NCI-H2029 treated with DMSO at 0.1 percent for 48 hours (cell line): ENCODE data around the gene SAFB2.

Experiments
- DNase-seq: peaks from one replicate; lab custom pipeline; 2025; lab: John Stamatoyannopoulos, UW

Gene SAFB2

GRCh38 chr19:5579697-5580096, 42.9 kb downstream of the SAFB2 start:
- no peak for DNase-seq

GRCh38 chr19:5579286-5579685, 43.3 kb downstream of the SAFB2 start:
- DNase-seq = no peak

GRCh38 chr19:5578097-5578846, 44.3 kb downstream of the SAFB2 start:
- DNase-seq = peak; percentile 46

- DNase-seq = no peak
These were observed 47.0 kb downstream of the SAFB2 start for GRCh38 chr19:5575590-5575989.

GRCh38 chr19:5572556-5573286, 49.9 kb downstream of the SAFB2 start:
- no peak for DNase-seq

- DNase-seq = no peak
These were observed 50.8 kb downstream of the SAFB2 start for GRCh38 chr19:5571777-5572176.

- DNase-seq = no peak
These were observed 54.6 kb downstream of the SAFB2 start for GRCh38 chr19:5567970-5568407.

- no peak for DNase-seq
These were observed 55.1 kb downstream of the SAFB2 start, which contains the start of gene TINCR for GRCh38 chr19:5567360-5567969. TSS of gene TINCR (minus strand) at chr19:5567953.

GRCh38 chr19:5564930-5565329, 57.6 kb downstream of the SAFB2 start:
- no peak for DNase-seq

- no peak for DNase-seq
These were observed 58.5 kb downstream of the SAFB2 start for GRCh38 chr19:5563935-5564612.

- no peak for DNase-seq
These were observed 59.6 kb downstream of the SAFB2 start for GRCh38 chr19:5563008-5563431.

- no peak for DNase-seq
These were observed 60.3 kb downstream of the SAFB2 start for GRCh38 chr19:5562280-5562679.

GRCh38 chr19:5561559-5561958, 61.0 kb downstream of the SAFB2 start:
- no peak for DNase-seq

- no peak for DNase-seq
These were observed 62.4 kb downstream of the SAFB2 start for GRCh38 chr19:5560156-5560555.

GRCh38 chr19:5559804-5560133, 62.8 kb downstream of the SAFB2 start:
- DNase-seq = no peak

- no peak for DNase-seq
These were observed 64.4 kb downstream of the SAFB2 start for GRCh38 chr19:5558101-5558621.

GRCh38 chr19:5557691-5558090, 64.9 kb downstream of the SAFB2 start:
- DNase-seq = no peak

GRCh38 chr19:5554828-5555227, 67.7 kb downstream of the SAFB2 start:
- DNase-seq = no peak

GRCh38 chr19:5553892-5554291, 68.7 kb downstream of the SAFB2 start:
- DNase-seq = no peak

GRCh38 chr19:5547881-5548280, 74.7 kb downstream of the SAFB2 start:
- peak; percentile 23 for DNase-seq

- DNase-seq = no peak
These were observed 76.6 kb downstream of the SAFB2 start for GRCh38 chr19:5545984-5546383.

GRCh38 chr19:5545051-5545450, 77.5 kb downstream of the SAFB2 start:
- DNase-seq = no peak
